IPS-18c (cell line): ENCODE measurements around the gene NAA10.

Experiments used
- H3K4me3 ChIP-seq: 2 replicates; pipeline ENCODE4 v1.7.0; 2013; ENCODE audit warnings: low read depth, mild to moderate bottlenecking, low read length, moderate library complexity; ENCODE audit not compliant: insufficient read depth
- H3K9me3 ChIP-seq: one replicate; pipeline ENCODE4 v1.6.1; 2013; ENCODE audit warnings: mild to moderate bottlenecking, low read length, moderate library complexity; ENCODE audit not compliant: control insufficient read depth, insufficient read depth

NAA10 gene

DNA sequence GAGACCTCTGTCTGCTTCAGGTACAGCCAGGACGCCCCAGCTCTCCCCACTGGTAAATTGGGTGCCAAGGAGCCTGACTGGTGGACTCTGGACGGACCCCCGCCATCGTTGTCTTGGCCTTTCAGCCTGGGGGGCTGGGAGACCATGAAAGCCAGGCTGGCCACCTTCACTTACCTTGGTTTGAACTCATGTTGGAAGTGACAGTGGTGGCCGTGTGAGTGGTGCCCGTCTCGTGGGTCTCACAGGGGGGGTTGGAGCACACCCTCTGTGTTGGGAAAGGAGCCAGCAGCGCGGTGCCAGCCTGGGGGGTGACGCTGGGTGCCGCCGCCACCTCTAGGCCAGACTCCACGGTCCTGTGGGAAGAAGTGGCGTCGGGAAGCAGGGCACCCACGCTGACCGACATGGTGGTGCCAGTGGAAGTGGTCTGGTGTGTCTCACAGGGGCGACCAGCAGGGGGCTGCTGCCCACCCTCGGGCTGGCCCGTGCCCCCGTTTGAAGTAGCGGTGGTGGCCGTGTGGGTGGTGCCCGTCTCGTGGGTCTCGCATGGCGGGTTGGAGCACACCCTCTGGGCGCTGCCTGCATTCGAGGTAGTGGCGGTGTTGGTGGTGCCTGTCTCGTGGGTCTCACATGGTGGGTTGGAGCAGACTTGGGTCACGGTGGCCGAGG, 19.2 kb upstream of the NAA10 start:
- H3K9me3 ChIP-seq: peaks cover 2% of the 10 kb centered on the region
- H3K4me3 ChIP-seq: no peak overlapping the region

DNA sequence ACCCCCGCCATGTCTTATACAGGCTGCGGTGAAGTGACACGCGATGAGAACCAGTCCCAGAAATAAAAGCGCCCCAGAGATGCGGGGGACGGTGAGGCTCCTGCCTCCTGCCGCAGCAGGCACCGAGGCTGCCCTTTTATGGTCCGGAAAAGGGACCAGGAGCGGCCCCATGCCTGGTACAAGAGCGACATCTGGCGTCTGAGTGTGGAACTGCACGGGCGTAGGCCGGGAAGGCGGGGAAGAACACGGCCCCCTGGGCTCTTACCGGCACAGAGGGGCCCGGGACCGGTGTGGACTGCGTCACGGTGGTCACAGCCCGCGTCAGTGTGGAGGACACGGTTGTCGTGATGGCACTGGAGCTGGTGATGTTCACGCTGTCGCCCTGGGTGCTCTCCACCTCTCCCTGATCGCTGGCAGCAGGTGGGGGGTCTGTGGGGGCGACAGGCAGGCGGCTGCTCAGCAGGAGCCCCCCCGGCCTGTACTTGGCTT, 18.5 kb upstream of the NAA10 start:
- Histone ChIP-seq H3K9me3 (peaks cover 2% of the 10 kb centered on the region), H3K4me3 (no peak overlapping the region)

GRCh38 chrX:153952373-153953026, 17.7 kb upstream of the NAA10 start:
- Histone ChIP-seq H3K9me3 (peaks cover 2% of the 10 kb centered on the region), H3K4me3 (no peak overlapping the region)

DNA sequence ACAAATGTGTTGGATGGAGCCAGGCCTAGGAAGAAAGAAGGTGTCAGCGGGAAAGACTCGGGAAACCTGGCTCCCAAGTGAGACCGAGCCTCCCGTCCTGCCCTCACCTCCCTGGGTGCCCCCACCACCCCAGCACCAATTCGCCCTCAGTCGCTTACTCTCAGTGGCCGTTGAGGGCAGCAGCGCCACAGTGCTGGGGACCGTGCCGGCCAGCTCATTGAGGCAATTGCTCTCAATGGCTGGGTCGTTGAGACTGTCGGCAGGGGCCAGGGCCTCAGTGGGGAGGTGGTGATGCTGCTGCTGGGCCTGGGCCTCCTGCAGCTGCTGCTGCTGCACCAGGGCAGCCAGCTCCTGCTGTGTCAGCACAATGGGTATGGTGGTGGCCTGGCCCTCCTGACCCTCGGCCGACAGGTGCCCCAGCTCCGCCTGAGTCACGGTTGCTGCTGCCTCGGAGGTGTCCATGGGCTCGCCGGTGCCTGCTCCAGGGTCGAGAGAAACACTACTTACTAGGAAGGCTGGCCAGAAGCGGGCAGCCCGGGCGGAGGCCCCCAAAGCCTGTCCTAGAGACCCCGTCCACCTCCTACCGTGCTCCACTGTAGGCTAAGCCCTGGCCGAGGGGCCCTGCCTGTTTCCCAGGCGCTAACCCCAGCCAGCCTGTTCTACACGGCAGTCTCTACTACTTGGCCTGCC, 17.0 kb upstream of the NAA10 start:
- Histone ChIP-seq H3K9me3 (peaks cover 2% of the 10 kb centered on the region), H3K4me3 (no peak overlapping the region)

- Histone ChIP-seq H3K9me3 (peaks cover 2% of the 10 kb centered on the region), H3K4me3 (no peak overlapping the region)
These were observed 15.3 kb upstream of the NAA10 start for GRCh38 chrX:153950127-153950526.

GRCh38 chrX:153948847-153949805, 14.3 kb upstream of the NAA10 start:
- Histone ChIP-seq H3K9me3 (peaks cover 2% of the 10 kb centered on the region), H3K4me3 (no peak overlapping the region)

DNA sequence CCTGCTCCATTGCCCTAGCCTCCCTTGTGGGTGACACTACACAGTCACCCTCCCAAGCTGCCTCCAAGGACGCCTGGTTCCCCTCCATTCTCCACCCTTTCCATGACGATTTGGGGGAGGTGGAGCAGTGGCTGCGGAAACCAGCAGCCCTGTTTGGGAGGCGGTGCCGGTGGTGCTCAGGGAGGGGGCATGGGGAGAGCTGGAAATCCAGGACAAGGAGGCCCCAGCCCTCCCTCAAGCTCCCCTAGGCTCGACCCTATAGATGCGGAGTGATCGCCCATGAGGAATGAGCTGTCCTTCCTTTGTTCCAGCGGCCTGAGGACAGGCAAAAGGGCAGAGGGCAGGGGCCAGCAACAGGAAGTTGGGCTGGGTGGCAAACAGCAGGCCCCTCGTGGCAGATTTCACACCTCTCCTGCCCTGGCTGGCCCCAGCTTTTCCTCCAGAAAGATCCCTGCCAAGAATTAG, 13.2 kb upstream of the NAA10 start:
- Histone ChIP-seq H3K9me3 (peaks cover 2% of the 10 kb centered on the region), H3K4me3 (no peak overlapping the region)

- Histone ChIP-seq H3K4me3 (no peak overlapping the region), H3K9me3 (peaks cover 2% of the 10 kb centered on the region)
These were observed 12.4 kb upstream of the NAA10 start for GRCh38 chrX:153947009-153947769.

DNA sequence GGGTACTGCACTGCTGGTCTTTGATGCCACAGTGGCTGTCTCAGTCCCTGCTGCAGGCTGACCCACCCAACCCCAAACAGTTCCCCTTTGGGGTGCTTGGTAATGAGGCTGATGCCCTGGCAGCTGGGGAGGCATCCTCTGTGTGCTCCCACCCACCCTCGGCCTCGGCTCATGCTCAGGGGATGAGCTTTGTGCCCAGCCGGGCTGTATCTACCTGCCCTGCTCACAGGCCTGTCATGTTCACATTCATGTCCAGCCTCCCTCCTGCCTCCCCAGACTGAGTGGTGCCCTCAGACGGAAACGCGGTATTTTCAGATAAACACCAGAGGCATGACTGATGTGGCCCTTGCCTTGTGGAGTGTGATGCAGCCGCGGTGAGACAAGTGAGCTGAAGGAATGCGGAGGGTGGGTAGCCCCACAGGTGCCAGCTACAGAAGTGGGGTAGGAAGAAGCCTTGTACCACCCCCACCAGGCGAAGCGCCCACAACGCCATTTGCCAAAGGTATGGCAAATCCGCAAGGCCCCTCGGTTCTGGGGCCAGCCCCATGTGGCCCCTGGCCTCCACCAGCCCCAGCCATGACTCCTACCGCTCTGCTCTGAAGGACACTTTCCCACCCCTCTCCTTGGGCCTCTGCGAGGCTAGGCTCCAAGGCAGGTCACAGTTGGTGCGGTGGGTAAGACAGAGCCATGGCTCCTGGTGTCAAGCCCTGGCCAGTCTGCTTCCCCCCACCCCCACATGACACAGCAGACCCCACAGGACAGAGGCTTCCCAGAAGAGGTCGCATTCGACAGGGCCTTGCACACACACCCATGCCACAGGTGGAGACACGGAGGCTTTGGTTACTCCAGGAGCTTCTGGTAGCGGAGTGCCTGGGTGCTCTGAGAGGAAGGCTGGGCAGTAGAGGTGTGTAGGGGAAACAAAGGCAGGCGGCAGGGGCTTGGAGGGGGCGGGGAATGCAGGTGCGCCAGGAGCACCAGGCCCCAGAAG, 11.4 kb upstream of the NAA10 start:
- Histone ChIP-seq H3K4me3 (no peak overlapping the region), H3K9me3 (peaks cover 2% of the 10 kb centered on the region)

- Histone ChIP-seq H3K9me3 (peaks cover 2% of the 10 kb centered on the region), H3K4me3 (peak overlapping the region; percentile 28; the same call in 1 of the 2 replicates)
These were observed 9.9 kb upstream of the NAA10 start for GRCh38 chrX:153944800-153945150.

DNA sequence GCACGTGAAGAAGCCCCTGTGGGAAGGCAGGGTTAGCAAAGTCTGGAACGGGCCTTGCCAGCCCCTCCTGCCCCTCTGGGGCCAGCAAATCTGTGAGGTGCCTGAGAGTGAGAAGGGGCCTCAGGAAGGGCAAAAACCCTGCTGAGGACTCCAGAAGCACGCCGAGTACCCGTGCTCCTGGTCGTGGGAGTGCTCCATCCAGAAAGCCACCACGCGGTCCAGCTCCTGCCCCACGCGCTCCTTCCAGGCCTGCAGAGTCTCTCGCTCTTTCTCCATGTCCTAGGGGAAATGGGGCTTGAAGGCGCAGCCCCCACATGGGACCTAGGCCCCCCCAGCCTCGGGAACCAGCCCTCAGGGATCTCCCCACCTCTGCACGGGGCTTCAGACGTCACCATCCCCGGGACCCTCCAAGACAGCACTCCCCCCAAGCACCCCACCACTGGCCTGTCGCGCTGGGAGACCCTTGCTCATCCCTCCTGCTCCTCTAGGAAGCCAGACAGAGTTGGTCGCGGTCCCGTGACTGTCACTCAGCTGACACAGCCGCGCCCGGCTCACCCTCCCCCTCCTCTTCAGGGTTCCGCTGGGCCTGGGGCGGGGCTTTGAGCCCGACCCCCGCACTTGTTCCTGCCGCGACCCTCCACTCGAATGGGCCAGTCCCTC, 9.4 kb upstream of the NAA10 start, which contains the start of gene RENBP:
TSS of gene RENBP (minus strand) at position 504 of the 660 bp plus-strand sequence. CDS start at position 471, 33 bp downstream.
- Histone ChIP-seq H3K9me3 (peaks cover 2% of the 10 kb centered on the region), H3K4me3 (peak within 1 kb of the TSS; percentile 28; the same call in 1 of the 2 replicates)

DNA sequence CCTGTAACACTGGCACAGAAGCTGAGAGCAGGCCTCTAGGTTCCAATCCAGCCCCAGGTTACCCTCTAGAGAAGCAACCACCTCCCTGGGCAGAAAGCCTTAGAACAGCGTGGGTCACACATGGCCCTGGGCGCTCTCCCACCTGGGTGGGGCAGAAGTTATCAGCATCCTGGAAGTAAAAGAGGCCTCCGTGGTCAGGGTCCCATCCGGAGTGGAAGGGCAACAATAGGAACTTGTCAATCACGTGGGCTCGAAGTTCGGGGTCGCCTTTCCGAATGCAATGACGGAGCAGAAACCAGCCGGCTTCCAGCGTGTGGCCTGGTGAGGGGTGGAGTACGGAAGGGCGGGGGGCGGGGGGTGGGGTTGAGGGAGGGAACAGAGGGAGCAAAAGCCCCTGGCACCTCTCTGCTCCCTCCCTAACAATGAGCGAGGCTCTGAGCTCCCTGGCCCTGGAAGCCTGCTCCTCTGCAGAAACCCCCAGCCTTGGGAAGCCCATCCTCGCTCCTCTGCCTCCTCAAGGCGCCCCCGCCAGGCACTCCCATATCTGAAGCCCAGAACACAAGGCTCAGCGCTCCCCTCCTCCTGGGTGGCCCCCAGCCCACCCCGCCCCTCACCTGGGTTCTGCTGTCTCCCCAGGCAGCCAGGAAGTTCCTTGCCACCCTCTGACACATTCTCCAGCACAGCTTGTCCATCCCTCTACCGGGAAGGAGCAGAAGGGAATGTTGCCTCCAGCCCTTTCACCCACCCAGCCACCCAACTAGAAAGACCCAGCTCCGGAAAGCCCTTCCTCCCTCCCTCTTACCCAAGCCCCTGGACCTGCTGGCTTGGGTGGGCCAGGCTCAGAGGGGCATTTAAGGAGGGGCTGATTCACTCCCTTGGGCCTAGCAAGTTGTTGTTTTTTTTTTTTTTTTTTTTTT, 6.8 kb upstream of the NAA10 start:
- H3K9me3 ChIP-seq: peaks cover 5% of the 10 kb centered on the region
- H3K4me3 ChIP-seq: no peak overlapping the region

GRCh38 chrX:153939573-153939972, 4.7 kb upstream of the NAA10 start:
- peaks cover 3% of the 10 kb centered on the region for H3K9me3 ChIP-seq
- H3K4me3 ChIP-seq: no peak overlapping the region

- peaks cover 3% of the 10 kb centered on the region for H3K9me3 ChIP-seq
These were observed 3.5 kb upstream of the NAA10 start for GRCh38 chrX:153938226-153938786.

More at GRCh38 chrX:153938226-153938786, 3.5 kb upstream of the NAA10 start:
- no peak overlapping the region for H3K4me3 ChIP-seq
